ENCODE results near the gene OR10H1.

- TF ChIP-seq CTCF (IDR thresholded peaks at IDR 0.05) (no peak), POLR2A (IDR thresholded peaks at IDR 0.05) (no peak)
Measured at GRCh38 chr19:15859187-15859586, 43.7 kb upstream of the OR10H1 start.

Data from right lobe of liver (tissue), 4 donors.